Testis (tissue), 2 donors: Measurements from ENCODE around the gene ELOVL2.

Experiments
- CTCF ChIP-seq, 3 experiments: fragments of 450-650 bp in 2 of 3; fragments of 200-600 bp in 1 of 3; sonication (generic) in 1 of 3; IDR thresholded peaks; one replicate each; pipeline ENCODE4 v1.5.1; 2016 to 2019; ENCODE audit warnings: antibody characterized with exemption in 3 of 3, mild to moderate bottlenecking in 2 of 3, moderate library complexity in 1 of 3
- POLR2A ChIP-seq: fragments of 450-650 bp; IDR thresholded peaks from one replicate; pipeline ENCODE4 v1.6.1; 2017; ENCODE audit warnings: antibody characterized with exemption, mild to moderate bottlenecking, moderate library complexity

- no peak for TF ChIP-seq CTCF (IDR thresholded peaks at IDR 0.05)
- TF ChIP-seq POLR2A, result no peak
Measured at GRCh38 chr6:10976571-10976970, 67.5 kb downstream of the ELOVL2 start.
